ENCODE measurements around the gene VEGFD. TPM values are rescaled to one million over a fixed set of nuclear protein-coding genes. Genes with fewer than 3 reads are reported as not detected.

VEGFD gene
- total and polyA plus RNA-seq, 2 donors (not counting 3 experiments of a cell fraction or from before 2014, with no cell fraction given): 0.40 to 0.64 TPM

- H3K4me1 ChIP-seq (ENCODE audit: control insufficient read depth, extremely low read depth, insufficient read depth, low read length): no peaks in the 10 kb centered on the region
- no peak overlapping the region for H3K4me2 ChIP-seq (ENCODE audit: insufficient read depth, low read length)
- FAIRE-seq (no peak), DNase-seq (ENCODE audit: low read depth, low spot score) (no peak)
- ChIA-PET POLR2A (no interaction called here), CTCF (no interaction called here)
- no peak overlapping the region for H3K27ac ChIP-seq (ENCODE audit: insufficient read depth, low read depth, low read length)
- peaks cover 0 to 2% of the 10 kb centered on the region in 2 experiments for H3K36me3 ChIP-seq (ENCODE audit: control insufficient read depth in 2 of 2, extremely low read depth in 1 of 2, insufficient read depth in 2 of 2, low read length in 2 of 2)
- dilution Hi-C loops (cut with MboI; ENCODE audit: extremely low pct_ligation_motif_present, low sequenced_read_pairs) (no loop called here), intact Hi-C loops (cut with micrococcal nuclease) (no loop called here)
- TF ChIP-seq EZH2 (IDR thresholded peaks at IDR 0.05; ENCODE audit: borderline replicate concordance, low read depth, low read length, severe bottlenecking) (no peak), MYC (IDR thresholded peaks at IDR 0.05; ENCODE audit: low read depth, low read length) (no peak), GATA2 (IDR thresholded peaks at IDR 0.05; ENCODE audit: insufficient read depth, insufficient read length, low read depth, low read length) (no peak), POLR2A (IDR thresholded peaks at IDR 0.05; ENCODE audit: low read depth, low read length) (no peak), CTCF (IDR thresholded peaks at IDR 0.05; ENCODE audit: extremely low read depth in 1 of 2, insufficient read depth in 1 of 2, low read depth in 1 of 2, low read length in 2 of 2) (no peak), MAX (IDR thresholded peaks at IDR 0.05; ENCODE audit: insufficient read depth, insufficient read length) (no peak), FOS (IDR thresholded peaks at IDR 0.05; ENCODE audit: borderline replicate concordance, insufficient read depth, low read length) (no peak), JUN (IDR thresholded peaks at IDR 0.05; ENCODE audit: borderline replicate concordance, insufficient read depth, insufficient read length, low read depth) (no peak), POLR2AphosphoS5 (IDR thresholded peaks at IDR 0.05; ENCODE audit: insufficient read depth, low read depth, low read length) (no peak)
- H4K20me1 ChIP-seq (replicated peaks; ENCODE audit: control insufficient read depth, extremely low read depth, insufficient read depth, low read length): no peaks in the 10 kb centered on the region
- H2AFZ ChIP-seq (ENCODE audit: low read depth, low read length): no peak overlapping the region
- no peaks in the 10 kb centered on the region for H3K27me3 ChIP-seq (ENCODE audit: control insufficient read depth in 2 of 2, insufficient read depth in 2 of 2, low read length in 2 of 2)
- no peak overlapping the region for H3K9ac ChIP-seq (replicated peaks; ENCODE audit: extremely low read depth, insufficient read depth, low read length)
- BruUV-seq (replicated peaks): no TSS peak
- H3K9me3 ChIP-seq (replicated peaks; ENCODE audit: control insufficient read depth, insufficient read depth, low read length): no peaks in the 10 kb centered on the region
- H3K79me2 ChIP-seq (ENCODE audit: control insufficient read depth, insufficient read depth, low read length): peaks cover 24% of the 10 kb centered on the region
- H3K9me1 ChIP-seq (replicated peaks; ENCODE audit: control insufficient read depth, extremely low read depth, insufficient read depth, low read length): no peaks in the 10 kb centered on the region
- no peak overlapping the region for H3K4me3 ChIP-seq (replicated peaks in 1 of 3; ENCODE audit: insufficient read depth in 1 of 3, low read depth in 1 of 3, low read length in 3 of 3)
Observed at GRCh38 chrX:15418707-15419181, 34.5 kb upstream of the VEGFD start.
